HEK293T (cell line): ENCODE results near the gene LHPP.

Experiments used
- ELF4 ChIP-seq: fragments of 450-650 bp; IDR thresholded peaks from 2 replicates; pipeline ENCODE4 v1.6.1; 2017; ENCODE audit warnings: antibody characterized with exemption
- FOXM1 ChIP-seq: fragments of 450-650 bp; IDR thresholded peaks from 2 replicates; pipeline ENCODE4 v1.6.1; 2017; ENCODE audit warnings: mild to moderate bottlenecking, borderline replicate concordance
- ZNF384 ChIP-seq: fragments of 450-650 bp; IDR thresholded peaks from 2 replicates; pipeline ENCODE4 v1.6.1; 2016

DNA sequence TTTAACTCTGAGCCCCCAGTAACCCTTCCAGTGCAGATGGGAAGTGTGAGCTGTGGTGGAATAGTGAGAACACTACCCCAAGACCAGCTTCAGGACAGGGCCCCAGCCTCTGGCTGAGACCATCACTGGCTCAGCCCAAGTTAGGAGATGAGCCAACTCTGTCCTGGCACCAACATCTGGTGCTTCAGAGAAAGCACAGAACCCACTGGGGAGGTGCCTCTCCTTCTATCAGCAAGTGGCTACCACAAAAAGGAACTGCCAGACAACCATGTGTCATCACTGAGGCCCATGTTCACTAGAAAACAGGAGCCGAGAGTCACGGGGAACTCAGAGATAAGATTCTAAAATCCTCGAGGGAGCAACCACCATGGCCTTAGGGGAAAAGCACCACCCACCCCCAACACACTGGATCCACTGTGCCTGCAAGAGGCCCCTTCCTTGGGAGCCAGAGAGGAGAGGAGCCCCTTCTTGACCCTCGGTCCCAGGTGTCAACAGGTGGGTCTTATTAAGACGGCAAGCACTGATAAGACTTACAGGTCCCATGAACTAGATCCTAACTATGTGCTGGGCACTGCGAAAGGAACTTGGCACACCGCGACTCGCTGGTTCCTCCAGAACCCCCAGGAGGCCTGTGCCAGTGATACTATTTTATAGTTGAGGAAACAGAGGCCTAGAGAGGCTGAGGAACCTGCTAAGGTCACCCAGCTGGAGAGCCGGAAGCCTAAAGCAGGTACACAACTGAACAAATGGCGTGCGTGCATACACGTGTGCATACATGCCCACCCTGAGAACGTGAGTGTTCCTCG, 179.9 kb downstream of the LHPP start:
- TF ChIP-seq ELF4 (no peak), FOXM1 (no peak), ZNF384 (no peak)
